Germinal center (tissue), 1 donor: ENCODE results near the gene PMEPA1.

ENCODE experiments used
- DNase-seq: peaks from one replicate; pipeline ENCODE4 v3.0.0; 2012; ENCODE audit warnings: mixed read lengths, low spot score

Gene PMEPA1

DNA sequence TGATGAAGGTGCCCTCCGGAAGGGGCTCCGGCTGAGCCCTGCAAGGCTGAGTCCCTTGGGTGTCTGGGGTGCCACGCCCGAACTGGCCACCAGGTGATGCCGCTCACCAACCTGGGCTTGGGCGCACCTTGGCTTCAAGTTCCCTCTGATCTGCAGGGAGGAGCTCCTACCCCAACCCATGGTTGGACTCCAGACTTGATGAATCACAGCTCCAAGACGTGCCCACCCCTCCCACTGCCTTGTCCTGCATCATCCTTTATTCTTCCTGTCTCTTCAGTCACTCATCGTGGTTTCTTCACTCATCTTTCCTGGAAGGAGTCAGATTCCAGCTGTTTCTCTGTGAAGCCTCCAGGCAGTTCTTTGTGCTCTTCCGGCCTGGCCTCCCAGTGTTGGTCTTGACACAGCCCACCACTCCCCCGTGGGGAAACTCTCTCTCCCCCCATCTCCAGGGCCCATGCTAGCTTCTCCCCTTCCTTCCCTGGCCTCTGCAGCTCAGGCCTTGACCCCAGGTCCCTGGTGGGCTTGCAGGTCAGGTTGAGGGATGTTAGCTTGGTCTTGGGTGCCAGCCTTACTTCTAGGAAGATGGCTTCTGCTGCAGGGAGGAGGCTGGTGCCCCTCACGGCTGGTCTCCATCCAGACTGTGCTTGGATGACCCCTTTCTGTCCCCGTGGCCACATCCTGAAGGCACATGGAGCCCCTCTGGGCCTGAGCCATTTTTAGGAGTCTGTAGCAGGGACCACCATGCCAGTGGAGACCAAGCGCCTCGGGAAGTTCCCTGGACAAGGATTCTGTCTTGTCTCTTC is 87.0 kb downstream of the PMEPA1 start:
- peak; percentile 73 for DNase-seq

DNA sequence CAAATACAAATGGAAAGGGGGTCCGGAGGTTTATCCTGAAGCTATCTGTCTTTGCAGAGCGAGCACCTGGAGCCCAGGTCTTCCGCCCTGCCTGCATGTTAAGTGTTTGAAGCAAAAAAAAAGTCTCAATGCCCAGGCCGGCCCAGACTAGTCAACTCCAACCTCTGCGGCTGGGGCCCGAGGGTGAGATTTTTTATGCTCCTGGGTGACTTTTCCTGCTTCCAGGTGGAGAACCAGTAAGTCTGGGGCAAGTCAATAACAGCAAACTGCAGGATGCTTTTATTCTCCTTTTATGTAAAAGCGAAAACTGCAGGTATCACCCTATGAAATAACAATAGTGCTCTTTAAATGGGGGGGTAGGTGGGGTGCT is 87.6 kb downstream of the PMEPA1 start:
- DNase-seq, result no peak

DNA sequence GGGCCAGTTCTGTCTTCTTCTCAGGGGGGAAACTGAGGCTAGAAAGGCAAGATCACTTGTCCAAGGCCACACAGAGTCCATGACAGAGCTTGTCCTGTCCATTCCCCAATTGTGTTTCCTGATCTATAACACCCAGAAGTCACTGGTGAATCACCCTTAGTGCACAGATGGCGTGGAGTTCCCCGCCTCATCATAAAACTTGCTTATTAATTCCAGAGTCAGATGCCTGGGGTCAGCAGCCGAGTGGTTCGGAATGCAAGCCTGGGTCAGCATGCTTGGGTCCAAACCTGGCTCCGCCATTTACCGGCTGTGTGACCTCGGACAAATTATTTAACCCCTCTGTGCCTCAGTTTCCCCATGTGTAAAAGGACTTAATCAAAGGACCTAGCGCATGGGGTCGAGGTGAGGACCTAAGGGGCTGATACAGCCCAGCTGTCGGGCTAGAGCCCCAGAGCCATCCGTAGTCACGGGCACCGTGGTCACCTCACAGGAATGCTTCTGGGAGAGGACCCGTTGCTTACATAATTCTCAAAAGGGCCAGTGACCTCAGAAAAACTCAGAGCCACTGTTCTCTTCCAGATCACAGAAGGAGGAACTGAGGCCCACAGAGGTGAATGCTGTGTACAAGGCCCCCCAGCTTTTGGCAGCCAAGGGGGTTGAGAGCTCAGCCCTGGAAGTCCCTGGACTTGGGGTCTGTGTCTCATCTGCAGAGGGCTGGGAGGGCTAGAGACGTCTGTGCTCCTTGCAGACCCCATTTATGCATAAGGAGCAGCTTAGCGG is 88.2 kb downstream of the PMEPA1 start:
- no peak for DNase-seq

DNA sequence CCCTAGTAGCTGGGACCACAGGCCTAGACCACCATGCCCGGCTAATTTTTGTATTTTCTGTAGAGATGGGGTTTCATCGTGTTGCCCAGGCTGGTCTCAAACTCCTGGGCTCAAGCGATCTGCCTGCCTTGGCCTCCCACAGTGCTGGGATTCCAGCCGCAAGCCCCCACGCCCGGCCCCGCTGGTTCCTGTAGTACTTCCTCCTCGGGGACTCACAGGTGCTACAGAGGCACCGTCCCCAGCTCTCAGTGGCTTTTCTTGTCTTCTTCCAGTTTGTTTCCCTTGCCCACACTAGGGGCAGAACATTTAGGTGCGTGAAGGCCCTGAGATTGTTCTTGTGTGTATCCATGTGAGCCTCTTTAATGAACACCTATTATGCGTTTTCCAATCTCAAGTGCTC is 88.8 kb downstream of the PMEPA1 start:
- DNase-seq, result peak; percentile 62

DNA sequence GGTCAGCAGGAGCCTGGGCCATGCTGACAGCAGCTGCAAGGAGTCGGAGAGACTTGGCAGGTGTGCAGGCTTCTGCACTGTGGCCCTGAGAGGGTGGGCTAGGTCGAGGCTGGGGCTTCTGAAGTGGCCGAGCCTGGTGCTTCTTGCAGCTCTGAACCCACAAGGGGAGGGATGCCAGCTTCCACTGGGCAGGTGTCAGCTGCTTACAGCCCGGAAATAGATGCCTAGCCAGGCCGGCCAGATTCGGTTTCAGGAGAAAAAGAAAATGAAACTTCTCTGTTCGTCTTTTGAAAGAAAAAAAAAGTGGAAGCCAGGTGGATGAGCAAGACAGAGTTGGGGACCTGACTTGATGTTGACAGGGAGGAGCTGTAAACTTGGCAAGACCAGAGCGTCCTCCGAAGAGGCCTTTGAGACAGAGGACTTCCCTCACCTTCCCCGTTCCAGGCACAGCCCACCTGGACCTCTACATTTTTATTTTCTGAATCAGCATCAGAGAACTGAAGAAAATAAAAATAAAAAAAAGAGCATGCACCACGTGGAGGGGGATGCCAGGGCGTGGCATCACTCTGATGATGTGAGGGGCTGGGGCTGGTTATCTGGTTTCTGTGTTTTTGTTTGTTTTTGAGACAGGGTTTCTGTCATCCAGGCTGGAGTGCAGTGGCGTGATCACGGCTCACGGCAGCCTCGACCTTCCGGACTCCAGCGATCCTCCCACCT is 89.4 kb downstream of the PMEPA1 start, which contains the start of gene ZBP1:
Gene ZBP1, minus strand, starts transcription at position 153 of the 717 bp plus-strand sequence. Its CDS starts 131 bp downstream, at position 22.
- peak; percentile 84 for DNase-seq

DNA sequence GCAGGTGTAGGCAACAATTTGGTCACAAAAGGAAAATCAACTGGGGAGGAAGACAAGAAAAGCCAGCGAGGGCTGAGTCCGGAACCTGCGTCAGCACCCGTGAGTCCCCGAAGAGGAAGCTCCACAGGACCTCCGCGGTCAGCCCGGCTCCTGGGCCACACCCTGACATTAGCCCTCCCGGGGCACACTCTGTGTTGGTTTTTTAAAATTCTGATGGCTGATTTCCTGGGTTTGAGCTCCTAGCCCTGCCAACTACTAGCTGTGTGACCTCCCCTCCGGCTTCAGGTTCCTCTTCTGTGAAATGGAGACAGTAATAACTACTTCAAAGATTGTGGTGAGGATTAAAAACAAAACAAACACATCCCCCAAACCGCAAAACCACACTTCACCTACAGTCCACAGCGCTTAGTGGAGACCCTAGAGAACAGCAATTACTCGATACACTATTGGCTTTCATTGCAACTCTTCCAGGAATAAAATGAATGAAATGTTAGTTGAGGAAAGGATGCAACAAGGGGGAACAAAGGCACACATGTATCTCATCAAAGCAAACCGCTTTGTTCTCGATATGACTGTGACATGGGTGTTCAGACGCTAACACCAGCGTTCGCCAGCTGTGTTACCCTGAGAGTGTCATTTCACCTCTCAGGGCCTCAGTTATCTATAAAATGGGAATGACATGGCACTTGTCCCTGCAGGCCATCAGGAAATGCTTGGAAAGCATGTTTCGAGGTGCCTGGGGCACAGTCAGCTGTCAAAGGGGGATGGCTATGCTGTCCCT is 90.6 kb downstream of the PMEPA1 start:
- peak; percentile 49 for DNase-seq

DNA sequence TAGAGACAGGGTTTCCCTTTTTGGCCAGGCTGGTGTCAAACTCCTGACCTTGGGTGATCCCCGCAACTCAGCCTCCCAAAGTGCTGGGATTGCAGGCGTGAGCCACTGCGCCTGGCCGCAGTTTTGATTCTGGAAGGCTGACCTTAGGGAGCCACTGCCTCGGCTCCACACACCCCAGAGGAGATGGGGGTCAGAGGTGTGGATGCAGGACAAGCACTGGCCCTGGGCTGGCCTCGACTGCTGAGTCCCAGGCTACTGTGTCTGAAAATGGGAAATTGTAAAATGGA is 91.1 kb downstream of the PMEPA1 start:
- no peak for DNase-seq

DNA sequence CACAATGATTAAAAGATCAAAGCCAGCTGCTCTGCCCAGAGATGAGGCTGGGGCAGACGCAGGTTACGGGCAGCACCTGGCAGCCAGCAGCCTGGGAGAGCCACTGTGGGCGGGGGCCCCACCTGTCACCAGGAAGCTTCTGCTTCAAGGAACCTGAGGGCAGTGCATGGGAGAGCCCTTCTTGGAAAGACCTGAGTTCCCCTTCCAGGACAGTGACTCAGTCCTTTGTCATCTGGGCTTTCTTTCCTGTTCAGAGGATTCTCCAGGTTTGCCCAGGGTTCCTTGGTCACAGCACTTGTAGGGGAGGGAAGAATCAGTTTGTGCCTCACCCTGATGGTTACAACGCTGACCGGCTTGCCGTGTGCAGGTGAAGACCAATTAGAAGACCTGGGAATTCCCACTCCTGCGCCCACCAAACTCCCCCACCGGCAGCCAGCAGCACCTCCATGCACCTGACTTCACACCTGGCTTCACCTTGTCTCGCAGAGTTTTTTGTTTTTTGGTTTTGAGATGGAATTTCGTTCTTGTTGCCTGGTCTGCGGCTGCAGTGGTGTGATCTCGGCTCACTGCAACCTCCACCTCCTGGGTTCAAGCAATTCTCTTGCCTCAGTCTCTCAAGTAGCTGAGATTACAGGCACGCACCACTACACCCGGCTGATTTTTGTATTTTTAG is 91.6 kb downstream of the PMEPA1 start:
- DNase-seq, result no peak

DNA sequence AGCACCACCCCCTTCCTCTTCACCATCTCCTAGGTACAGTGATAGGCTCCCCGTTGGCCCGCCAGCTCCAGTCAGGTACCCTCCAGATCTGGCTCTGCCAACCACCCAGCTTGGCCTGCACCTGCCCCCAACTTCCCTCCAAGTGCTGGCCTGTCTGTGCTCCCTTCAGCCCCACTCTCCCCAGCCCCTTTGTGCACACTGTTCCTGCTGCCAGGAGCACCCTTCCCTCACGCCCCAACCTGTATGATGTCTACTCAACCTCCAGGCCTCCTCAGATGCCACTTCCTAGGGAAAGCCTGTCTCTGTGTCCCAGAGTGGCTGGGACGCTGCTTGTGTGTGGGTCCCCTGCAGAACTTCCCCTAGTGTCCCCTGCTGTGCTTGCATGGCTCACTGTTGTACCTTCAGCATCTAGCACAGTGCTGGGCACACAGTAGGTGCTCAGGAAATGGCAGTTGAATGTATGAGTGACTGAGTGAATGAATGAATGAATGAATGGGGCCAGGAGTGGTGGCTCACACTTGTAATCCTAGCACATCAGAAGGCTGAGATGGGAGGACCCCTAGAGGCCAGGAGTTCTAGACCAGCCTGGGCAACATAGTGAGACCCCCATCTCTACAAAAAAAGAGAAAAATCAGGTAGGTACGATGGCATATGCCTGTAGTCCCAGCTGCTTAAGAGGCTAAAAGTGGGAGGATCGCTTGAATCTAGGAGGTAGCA is 92.6 kb downstream of the PMEPA1 start:
- no peak for DNase-seq

DNA sequence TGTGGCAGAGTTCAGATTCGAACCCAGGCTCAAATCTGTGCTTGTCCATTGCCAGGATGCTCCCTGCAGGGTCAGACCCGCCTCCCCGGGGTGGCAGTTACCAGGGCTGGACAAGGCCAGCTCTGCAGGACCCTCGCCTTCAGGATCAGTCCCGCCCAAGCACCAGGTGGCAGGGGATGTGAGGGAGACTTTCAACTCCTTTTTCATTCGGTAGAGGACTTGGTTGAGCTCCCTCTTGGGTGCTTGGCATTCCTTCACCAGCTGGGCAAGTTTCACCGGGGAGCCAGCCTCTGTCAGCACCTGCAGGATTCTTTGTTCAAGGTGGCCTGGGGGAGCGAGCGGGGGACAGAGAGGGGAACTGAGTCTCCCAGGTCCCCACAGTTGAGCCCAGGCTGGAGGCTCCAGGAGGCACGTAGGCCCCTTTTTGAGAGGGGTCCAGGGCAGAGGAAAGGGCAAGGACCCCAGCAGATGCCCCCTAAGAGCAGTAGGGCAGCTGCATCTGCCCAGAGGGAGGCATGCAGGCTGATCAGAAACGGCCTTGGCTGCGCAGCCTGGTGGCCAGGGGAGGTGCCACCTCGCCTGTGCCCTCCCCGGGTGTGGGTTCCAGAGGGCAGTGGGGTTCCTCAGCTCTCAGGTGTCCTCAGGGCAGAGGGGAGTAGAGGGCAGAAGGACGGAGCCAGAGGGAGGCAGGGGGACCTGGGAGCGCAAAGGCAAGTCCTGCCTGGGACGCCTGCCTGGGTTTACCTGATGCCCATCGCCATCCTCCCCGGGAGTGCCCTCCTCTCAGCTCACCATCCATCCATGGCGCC is 93.5 kb downstream of the PMEPA1 start:
- no peak for DNase-seq

DNA sequence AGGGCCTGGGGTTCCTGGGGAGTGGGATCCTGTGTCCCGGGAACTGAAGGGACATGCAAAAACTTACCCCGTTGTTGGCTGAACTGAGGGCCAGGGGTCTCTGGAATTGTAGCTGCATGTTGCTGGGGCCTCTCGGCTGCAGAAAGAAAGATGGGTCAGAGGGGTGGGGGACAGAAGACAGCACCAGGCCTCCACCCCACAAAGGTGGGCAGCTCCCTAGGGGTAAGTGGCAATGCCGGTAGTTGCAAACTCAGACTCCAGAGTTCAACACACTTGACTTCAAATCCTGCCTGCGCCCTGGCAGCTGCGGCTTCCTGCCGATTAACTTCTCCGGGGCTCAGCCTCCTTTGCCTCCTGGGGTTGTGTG is 94.4 kb downstream of the PMEPA1 start:
- DNase-seq, result no peak

DNA sequence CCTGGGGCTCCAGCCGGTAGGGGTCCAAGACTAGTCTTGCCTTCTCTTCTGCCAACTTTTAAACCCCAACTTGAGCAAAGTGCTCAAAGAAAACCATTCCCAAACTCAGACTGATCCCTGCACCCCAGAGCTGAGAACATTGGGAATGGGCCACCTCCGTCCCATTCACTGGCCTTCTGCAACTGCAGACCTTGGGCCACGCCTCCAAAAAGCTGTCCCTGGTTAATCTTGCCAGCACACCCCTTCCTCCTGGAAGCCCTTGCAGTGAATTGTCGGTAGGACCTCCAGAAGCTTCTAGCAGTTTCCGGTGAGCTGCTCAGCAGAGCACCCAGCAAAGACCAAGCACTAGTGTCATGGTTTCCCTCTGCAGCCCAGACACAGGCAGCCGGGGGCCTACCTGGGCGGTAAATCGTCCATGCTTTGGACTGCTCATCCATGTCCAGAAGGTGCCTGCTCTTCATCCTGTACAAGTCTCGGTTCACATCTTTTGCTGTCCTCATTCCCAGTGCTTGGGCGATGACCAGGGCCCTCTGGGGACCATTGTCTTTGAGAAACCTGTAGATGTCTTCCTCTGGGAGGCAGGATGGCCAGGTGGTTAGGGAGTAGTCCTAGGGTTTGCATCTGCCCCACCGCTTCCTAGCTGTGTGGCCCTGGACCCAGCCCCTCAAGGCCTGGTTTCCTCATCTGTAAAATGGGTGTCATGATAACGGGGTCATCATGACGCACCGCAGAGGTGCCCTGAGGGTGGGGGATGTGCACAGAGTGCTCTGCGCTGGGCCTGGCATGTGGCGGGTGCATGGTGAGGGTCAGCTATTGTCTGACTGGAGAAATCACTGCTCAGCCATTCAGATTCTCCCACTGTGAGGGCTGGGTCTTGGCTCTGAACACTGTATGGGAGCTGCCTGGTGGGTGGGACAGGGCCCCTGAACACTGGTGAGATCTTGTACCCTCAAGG is 95.0 kb downstream of the PMEPA1 start:
- DNase-seq, result no peak

DNA sequence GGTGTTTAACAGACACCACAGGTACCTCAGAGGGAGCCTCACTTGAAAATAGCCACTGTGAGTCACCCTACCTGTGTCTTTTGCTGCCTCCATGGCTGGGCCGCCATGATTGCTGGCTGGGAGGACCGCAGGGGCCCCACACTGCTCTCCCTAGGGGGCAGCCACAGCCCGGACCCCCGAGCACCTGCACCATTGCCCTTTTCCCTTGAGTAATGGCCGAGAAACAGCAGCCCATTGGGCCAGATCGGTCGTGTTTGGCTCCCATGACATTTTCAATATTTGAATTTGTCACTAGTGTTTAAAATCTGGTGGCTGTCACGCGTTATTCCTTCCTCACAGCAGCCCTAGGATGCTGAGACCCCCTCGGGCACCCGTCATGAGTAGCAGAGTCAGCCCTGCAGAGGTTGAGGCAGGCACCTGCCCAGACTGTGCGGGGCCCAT is 96.3 kb downstream of the PMEPA1 start:
- DNase-seq, result no peak

DNA sequence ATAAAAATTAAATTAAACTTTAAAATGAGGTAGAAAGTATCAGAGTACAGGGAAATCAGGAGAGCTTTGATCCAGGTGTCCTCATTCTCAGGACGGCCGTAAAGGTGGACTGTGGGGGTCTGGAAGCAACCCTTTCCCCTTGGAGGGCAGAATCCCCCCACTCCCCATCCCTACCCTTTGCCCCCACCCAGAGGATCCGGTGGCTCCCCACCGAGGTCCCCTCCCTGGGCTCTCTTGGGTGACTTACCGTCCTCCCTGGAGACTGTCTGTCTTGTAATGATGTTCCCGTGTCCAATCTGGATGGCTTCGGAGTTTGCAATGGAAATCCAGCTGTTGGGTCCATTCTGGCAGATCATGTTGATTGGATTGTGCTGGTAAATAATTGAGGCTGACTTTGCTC is 96.9 kb downstream of the PMEPA1 start:
- no peak for DNase-seq

DNA sequence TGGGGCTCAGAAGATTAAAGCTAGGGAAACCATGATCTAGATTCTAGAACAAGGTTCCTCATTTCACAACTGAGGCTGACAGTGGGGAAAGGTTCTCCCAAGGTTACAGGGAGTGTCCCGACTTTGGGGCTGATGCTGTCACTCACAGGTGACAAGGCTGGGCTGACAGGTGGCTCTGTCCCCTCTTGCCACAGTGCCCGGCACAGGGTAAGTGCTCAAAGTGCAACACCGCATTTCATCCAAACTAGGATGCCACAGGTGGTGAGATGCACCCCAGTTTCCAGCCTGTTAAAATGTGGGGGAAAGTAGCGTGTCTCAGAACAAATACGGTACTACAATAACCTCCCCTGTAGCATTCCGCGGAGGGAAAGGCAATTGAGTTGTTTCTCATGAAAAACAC is 97.4 kb downstream of the PMEPA1 start:
- no peak for DNase-seq

DNA sequence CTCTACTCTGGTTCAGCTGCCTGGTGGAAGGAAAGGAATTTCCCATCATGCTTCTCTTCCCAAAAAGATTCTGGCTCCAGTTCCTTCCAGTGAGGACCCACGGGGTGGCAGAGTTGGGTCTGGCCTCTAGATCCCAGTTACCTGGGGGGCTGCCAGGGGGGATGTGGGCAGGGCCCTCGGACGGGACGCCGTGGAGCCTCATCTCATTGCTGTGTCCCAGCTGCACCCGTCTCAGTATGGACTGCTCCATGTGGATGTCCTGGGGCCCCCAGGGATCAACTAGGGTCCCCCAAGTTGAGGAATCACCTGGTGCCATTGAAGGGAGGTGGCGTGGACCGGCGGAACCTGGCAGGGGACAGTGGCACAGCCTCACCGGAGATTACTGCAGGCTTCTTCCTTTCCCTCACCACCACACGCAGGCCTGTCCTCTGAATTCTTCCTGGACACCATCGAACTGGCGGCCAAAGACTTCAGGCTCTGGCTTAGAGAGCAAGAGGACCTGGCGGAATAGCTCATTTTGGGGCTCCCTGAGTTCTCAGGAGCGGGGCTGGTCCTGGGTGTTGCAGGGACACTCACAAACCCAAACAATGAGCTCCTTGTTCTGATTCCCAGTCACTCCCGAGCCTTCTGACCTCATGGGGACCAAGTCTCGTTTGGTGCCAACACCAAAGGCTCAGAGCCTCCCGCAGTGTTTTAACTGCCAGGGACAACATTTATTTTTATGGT is 98.1 kb downstream of the PMEPA1 start:
- DNase-seq, result no peak

DNA sequence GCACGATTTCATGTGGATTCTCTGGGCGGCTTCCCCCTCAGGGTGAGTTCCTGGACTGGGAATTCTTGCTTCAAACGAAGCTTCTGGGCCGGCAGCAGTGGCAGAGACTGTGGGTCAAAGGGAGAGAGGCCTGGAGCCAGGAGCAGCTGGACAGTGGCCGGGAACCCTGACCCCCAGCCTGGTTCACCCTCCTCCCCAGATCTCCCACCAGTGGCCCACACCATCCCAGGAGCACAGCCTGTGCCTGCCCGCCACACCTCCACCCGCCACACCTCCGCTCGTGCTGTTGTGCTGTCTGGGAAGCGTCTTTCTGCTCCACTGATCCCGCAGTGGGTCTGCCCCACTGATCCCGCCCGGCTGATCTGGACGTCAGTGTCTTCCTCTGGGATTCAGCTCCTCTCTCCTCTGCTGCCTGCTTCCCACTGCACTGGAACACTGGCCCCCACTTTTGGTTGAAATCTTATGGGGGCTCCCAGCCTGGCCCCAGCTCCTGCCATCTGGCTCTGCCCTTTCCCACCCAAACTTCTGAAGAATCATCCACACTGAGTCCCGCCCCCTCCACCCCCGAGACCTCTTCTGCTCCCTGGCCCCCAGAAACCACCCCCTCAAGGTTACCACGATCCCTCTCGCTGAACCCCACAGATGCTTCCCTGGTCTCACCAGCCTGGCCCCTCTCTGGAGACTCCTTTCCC is 99.4 kb downstream of the PMEPA1 start:
- DNase-seq, result no peak

DNA sequence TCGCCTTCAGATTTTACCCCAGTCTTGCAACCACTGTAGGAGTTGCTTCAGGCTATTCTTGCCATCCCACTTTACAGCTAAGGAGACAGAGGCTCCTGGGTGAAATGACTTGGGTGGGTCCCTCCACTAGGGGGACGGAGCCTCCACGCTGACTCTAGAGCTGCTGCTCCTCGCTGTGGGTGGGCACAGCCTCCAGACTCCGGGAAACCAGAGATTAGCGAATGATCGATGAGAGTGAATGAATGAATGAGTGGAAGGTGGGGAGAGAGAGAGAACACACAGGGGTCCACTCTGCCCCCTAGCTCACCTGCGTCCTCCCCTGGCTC is 100.0 kb downstream of the PMEPA1 start:
- no peak for DNase-seq
